Measurements from ENCODE around the gene OPTC.
"Not testable (repeated sequence)": the region's sequence is repeated elsewhere in the genome, so short reads cannot be mapped to it uniquely, and the experiment has no call there.

OPTC gene

GRCh38 chr1:203508463-203509073, 14.6 kb downstream of the OPTC start:
- H3K27me3 ChIP-seq (ENCODE audit: low read depth, low read length) = no peaks in the 10 kb centered on the region
- peak overlapping the region in 1 of 2 donors; percentile 13 for H3K4me3 ChIP-seq (ENCODE audit: low read depth in 1 of 2, low read length in 2 of 2)
- H3K9me3 ChIP-seq (ENCODE audit: control insufficient read depth in 1 of 2, low read length in 2 of 2) = no peaks in the 10 kb centered on the region
- H3K36me3 ChIP-seq (ENCODE audit: control insufficient read depth in 1 of 2, insufficient read depth in 2 of 2, low read length in 2 of 2) = peaks cover 0 to 5% of the 10 kb centered on the region in 2 donors
- peaks cover 38 to 48% of the 10 kb centered on the region in 2 donors for H3K4me1 ChIP-seq (ENCODE audit: control insufficient read depth in 1 of 2, insufficient read depth in 2 of 2, low read length in 2 of 2)
- H3K27ac ChIP-seq (ENCODE audit: low read length) = peak overlapping the region; percentile 61

- Histone ChIP-seq H3K27ac (ENCODE audit: low read length) (peak overlapping the region; percentile 61), H3K4me1 (ENCODE audit: control insufficient read depth in 1 of 2, insufficient read depth in 2 of 2, low read length in 2 of 2) (peaks cover 39 to 51% of the 10 kb centered on the region in 2 donors), H3K27me3 (ENCODE audit: low read depth, low read length) (no peaks in the 10 kb centered on the region), H3K36me3 (ENCODE audit: control insufficient read depth in 1 of 2, insufficient read depth in 2 of 2, low read length in 2 of 2) (peaks cover 0 to 5% of the 10 kb centered on the region in 2 donors), H3K4me3 (ENCODE audit: low read depth in 1 of 2, low read length in 2 of 2) (no peak overlapping the region), H3K9me3 (ENCODE audit: control insufficient read depth in 1 of 2, low read length in 2 of 2) (no peaks in the 10 kb centered on the region)
Observed at GRCh38 chr1:203509135-203509534, 15.2 kb downstream of the OPTC start.

- Histone ChIP-seq H3K4me1 (ENCODE audit: control insufficient read depth in 1 of 2, insufficient read depth in 2 of 2, low read length in 2 of 2) (peaks cover 34 to 54% of the 10 kb centered on the region in 2 donors), H3K27me3 (ENCODE audit: low read depth, low read length) (no peaks in the 10 kb centered on the region), H3K36me3 (ENCODE audit: control insufficient read depth in 1 of 2, insufficient read depth in 2 of 2, low read length in 2 of 2) (peaks cover 0 to 5% of the 10 kb centered on the region in 2 donors), H3K27ac (ENCODE audit: low read length) (peak overlapping the region; percentile 87), H3K9me3 (ENCODE audit: control insufficient read depth in 1 of 2, low read length in 2 of 2) (no peaks in the 10 kb centered on the region), H3K4me3 (ENCODE audit: low read depth in 1 of 2, low read length in 2 of 2) (no peak overlapping the region)
Observed at GRCh38 chr1:203511513-203511912, 17.6 kb downstream of the OPTC start.

GRCh38 chr1:203511930-203512329, 18.0 kb downstream of the OPTC start:
- Histone ChIP-seq H3K27me3 (ENCODE audit: low read depth, low read length) (no peaks in the 10 kb centered on the region), H3K36me3 (ENCODE audit: control insufficient read depth in 1 of 2, insufficient read depth in 2 of 2, low read length in 2 of 2) (peaks cover 0 to 5% of the 10 kb centered on the region in 2 donors), H3K27ac (ENCODE audit: low read length) (peak overlapping the region; percentile 87), H3K4me1 (ENCODE audit: control insufficient read depth in 1 of 2, insufficient read depth in 2 of 2, low read length in 2 of 2) (peaks cover 30 to 53% of the 10 kb centered on the region in 2 donors), H3K9me3 (ENCODE audit: control insufficient read depth in 1 of 2, low read length in 2 of 2) (no peaks in the 10 kb centered on the region), H3K4me3 (ENCODE audit: low read depth in 1 of 2, low read length in 2 of 2) (no peak overlapping the region)

- Histone ChIP-seq H3K27me3 (ENCODE audit: low read depth, low read length) (no peaks in the 10 kb centered on the region), H3K4me1 (ENCODE audit: control insufficient read depth in 1 of 2, insufficient read depth in 2 of 2, low read length in 2 of 2) (peaks cover 25 to 47% of the 10 kb centered on the region in 2 donors), H3K36me3 (ENCODE audit: control insufficient read depth in 1 of 2, insufficient read depth in 2 of 2, low read length in 2 of 2) (peaks cover 0 to 5% of the 10 kb centered on the region in 2 donors), H3K9me3 (ENCODE audit: control insufficient read depth in 1 of 2, low read length in 2 of 2) (no peaks in the 10 kb centered on the region), H3K4me3 (ENCODE audit: low read depth in 1 of 2, low read length in 2 of 2) (no peak overlapping the region), H3K27ac (ENCODE audit: low read length) (peak overlapping the region; percentile 87)
Observed at GRCh38 chr1:203512517-203512847, 18.5 kb downstream of the OPTC start.

- Histone ChIP-seq H3K36me3 (ENCODE audit: control insufficient read depth in 1 of 2, insufficient read depth in 2 of 2, low read length in 2 of 2) (peaks cover 0 to 5% of the 10 kb centered on the region in 2 donors), H3K27ac (ENCODE audit: low read length) (peak overlapping the region; percentile 87), H3K27me3 (ENCODE audit: low read depth, low read length) (no peaks in the 10 kb centered on the region), H3K4me3 (ENCODE audit: low read depth in 1 of 2, low read length in 2 of 2) (peak overlapping the region in 1 of 2 donors; percentile 31), H3K9me3 (ENCODE audit: control insufficient read depth in 1 of 2, low read length in 2 of 2) (no peaks in the 10 kb centered on the region), H3K4me1 (ENCODE audit: control insufficient read depth in 1 of 2, insufficient read depth in 2 of 2, low read length in 2 of 2) (peaks cover 21 to 43% of the 10 kb centered on the region in 2 donors)
Observed at GRCh38 chr1:203512848-203513584, 19.1 kb downstream of the OPTC start.

- H3K4me3 ChIP-seq (ENCODE audit: low read depth in 1 of 2, low read length in 2 of 2) = peak overlapping the region in 1 of 2 donors; percentile 31
- peaks cover 0 to 5% of the 10 kb centered on the region in 2 donors for H3K36me3 ChIP-seq (ENCODE audit: control insufficient read depth in 1 of 2, insufficient read depth in 2 of 2, low read length in 2 of 2)
- H3K9me3 ChIP-seq (ENCODE audit: control insufficient read depth in 1 of 2, low read length in 2 of 2) = no peaks in the 10 kb centered on the region
- no peaks in the 10 kb centered on the region for H3K27me3 ChIP-seq (ENCODE audit: low read depth, low read length)
- peak overlapping the region; percentile 87 for H3K27ac ChIP-seq (ENCODE audit: low read length)
- H3K4me1 ChIP-seq (ENCODE audit: control insufficient read depth in 1 of 2, insufficient read depth in 2 of 2, low read length in 2 of 2) = peaks cover 18 to 37% of the 10 kb centered on the region in 2 donors
Observed at GRCh38 chr1:203513585-203514031, 19.7 kb downstream of the OPTC start.

- Histone ChIP-seq H3K27ac (ENCODE audit: low read length) (no peak overlapping the region), H3K9me3 (ENCODE audit: control insufficient read depth in 1 of 2, low read length in 2 of 2) (no peaks in the 10 kb centered on the region), H3K4me1 (ENCODE audit: control insufficient read depth in 1 of 2, insufficient read depth in 2 of 2, low read length in 2 of 2) (peaks cover 15 to 42% of the 10 kb centered on the region in 2 donors), H3K27me3 (ENCODE audit: low read depth, low read length) (no peaks in the 10 kb centered on the region), H3K36me3 (ENCODE audit: control insufficient read depth in 1 of 2, insufficient read depth in 2 of 2, low read length in 2 of 2) (peaks cover 0 to 5% of the 10 kb centered on the region in 2 donors), H3K4me3 (ENCODE audit: low read depth in 1 of 2, low read length in 2 of 2) (no peak overlapping the region)
Observed at GRCh38 chr1:203516184-203516583, 22.2 kb downstream of the OPTC start.

GRCh38 chr1:203516906-203517305, 23.0 kb downstream of the OPTC start:
- Histone ChIP-seq H3K9me3 (ENCODE audit: control insufficient read depth in 1 of 2, low read length in 2 of 2) (no peaks in the 10 kb centered on the region), H3K36me3 (ENCODE audit: control insufficient read depth in 1 of 2, insufficient read depth in 2 of 2, low read length in 2 of 2) (peaks cover 0 to 5% of the 10 kb centered on the region in 2 donors), H3K27me3 (ENCODE audit: low read depth, low read length) (no peaks in the 10 kb centered on the region), H3K27ac (ENCODE audit: low read length) (no peak overlapping the region), H3K4me1 (ENCODE audit: control insufficient read depth in 1 of 2, insufficient read depth in 2 of 2, low read length in 2 of 2) (peaks cover 19 to 43% of the 10 kb centered on the region in 2 donors), H3K4me3 (ENCODE audit: low read depth in 1 of 2, low read length in 2 of 2) (no peak overlapping the region)

- H3K4me3 ChIP-seq (ENCODE audit: low read depth in 1 of 2, low read length in 2 of 2) = no peak overlapping the region
- H3K27me3 ChIP-seq (ENCODE audit: low read depth, low read length) = no peaks in the 10 kb centered on the region
- peaks cover 19 to 47% of the 10 kb centered on the region in 2 donors for H3K4me1 ChIP-seq (ENCODE audit: control insufficient read depth in 1 of 2, insufficient read depth in 2 of 2, low read length in 2 of 2)
- peaks cover 0 to 5% of the 10 kb centered on the region in 2 donors for H3K36me3 ChIP-seq (ENCODE audit: control insufficient read depth in 1 of 2, insufficient read depth in 2 of 2, low read length in 2 of 2)
- no peak overlapping the region for H3K27ac ChIP-seq (ENCODE audit: low read length)
- no peaks in the 10 kb centered on the region for H3K9me3 ChIP-seq (ENCODE audit: control insufficient read depth in 1 of 2, low read length in 2 of 2)
Observed at GRCh38 chr1:203517426-203518110, 23.6 kb downstream of the OPTC start.

- not testable (repeated sequence) for H3K27me3 ChIP-seq (ENCODE audit: low read depth, low read length); H3K9me3 ChIP-seq (ENCODE audit: control insufficient read depth in 1 of 2, low read length in 2 of 2); H3K4me3 ChIP-seq (ENCODE audit: low read depth in 1 of 2, low read length in 2 of 2); H3K36me3 ChIP-seq (ENCODE audit: control insufficient read depth in 1 of 2, insufficient read depth in 2 of 2, low read length in 2 of 2); H3K27ac ChIP-seq (ENCODE audit: low read length)
- H3K4me1 ChIP-seq (ENCODE audit: control insufficient read depth in 1 of 2, insufficient read depth in 2 of 2, low read length in 2 of 2) = peaks cover 15 to 44% of the 10 kb centered on the region in 2 donors
Observed at GRCh38 chr1:203518139-203518538, 24.2 kb downstream of the OPTC start.

Measured in muscle layer of duodenum (tissue), 2 donors.